BE2C (cell line): Measurements from ENCODE around the gene UBAC1.

Experiments used
- DNase-seq: peaks from one replicate; pipeline ENCODE4 v3.0.0-alpha.2; 2020
- H3K27me3 ChIP-seq: fragments of 250-450 bp; sonication (Bioruptor Pico); 2 replicates; pipeline ENCODE4 v1.5.1; 2020; ENCODE audit warnings: mild to moderate bottlenecking
- H3K36me3 ChIP-seq: fragments of 250-450 bp; sonication (Bioruptor Pico); 2 replicates; pipeline ENCODE4 v1.5.1; 2020; ENCODE audit warnings: mild to moderate bottlenecking
- H3K4me1 ChIP-seq: fragments of 250-450 bp; sonication (Bioruptor Pico); 2 replicates; pipeline ENCODE4 v1.5.1; 2020
- H3K4me3 ChIP-seq: 2 replicates; pipeline ENCODE4 v1.5.1; 2011; ENCODE audit warnings: low read depth, low read length
- H3K9me3 ChIP-seq: fragments of 250-450 bp; sonication (Bioruptor Pico); 2 replicates; pipeline ENCODE4 v1.5.1; 2020
- TF ChIP-seq, protein P1 (sequence below): IDR thresholded peaks from 2 replicates; pipeline ENCODE4 v1.5.1; 2012; ENCODE audit warnings: mild to moderate bottlenecking, low read depth, low read length

The UBAC1 gene

DNA sequence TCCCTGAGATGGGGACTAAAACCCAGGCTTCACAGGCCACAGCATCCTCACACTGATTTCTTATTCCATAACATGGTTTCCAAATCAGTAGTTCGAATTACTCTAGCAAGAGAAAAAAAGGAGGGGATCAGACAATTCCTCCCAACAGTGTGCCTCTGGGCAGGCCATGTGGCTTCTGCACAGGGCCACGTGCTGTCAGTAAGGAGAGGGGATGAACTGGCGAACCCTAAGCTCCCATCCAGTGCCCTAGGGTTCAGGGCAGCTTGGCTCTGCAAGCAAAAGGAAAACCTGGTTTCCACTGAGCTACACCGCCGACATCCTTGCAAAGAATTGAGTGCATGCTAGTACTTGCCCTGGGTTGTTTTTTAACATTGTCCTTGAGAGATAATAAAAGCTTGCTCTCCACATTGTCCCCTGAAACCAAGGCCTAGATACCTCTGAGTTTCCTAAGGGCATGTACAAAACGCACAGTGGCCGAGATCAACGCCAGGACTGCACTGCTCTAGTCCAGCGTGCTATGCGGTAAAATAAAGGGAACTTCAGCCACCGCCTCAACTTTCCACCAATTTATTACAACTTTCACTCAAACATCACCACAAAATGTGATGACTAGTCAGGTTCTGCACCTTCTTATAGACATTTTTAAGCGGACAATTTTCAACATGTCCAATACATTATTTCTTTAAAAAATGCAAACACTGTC, 58.4 kb downstream of the UBAC1 start:
- Histone ChIP-seq H3K9me3 (peaks cover 2% of the 10 kb centered on the region; the same call in 1 of the 2 replicates), H3K27me3 (no peaks in the 10 kb centered on the region), H3K4me3 (no peak overlapping the region), H3K4me1 (peaks cover 2% of the 10 kb centered on the region; the same call in 1 of the 2 replicates), H3K36me3 (peaks cover 9% of the 10 kb centered on the region; the same call in 1 of the 2 replicates)
- TF ChIP-seq, protein P1, sequence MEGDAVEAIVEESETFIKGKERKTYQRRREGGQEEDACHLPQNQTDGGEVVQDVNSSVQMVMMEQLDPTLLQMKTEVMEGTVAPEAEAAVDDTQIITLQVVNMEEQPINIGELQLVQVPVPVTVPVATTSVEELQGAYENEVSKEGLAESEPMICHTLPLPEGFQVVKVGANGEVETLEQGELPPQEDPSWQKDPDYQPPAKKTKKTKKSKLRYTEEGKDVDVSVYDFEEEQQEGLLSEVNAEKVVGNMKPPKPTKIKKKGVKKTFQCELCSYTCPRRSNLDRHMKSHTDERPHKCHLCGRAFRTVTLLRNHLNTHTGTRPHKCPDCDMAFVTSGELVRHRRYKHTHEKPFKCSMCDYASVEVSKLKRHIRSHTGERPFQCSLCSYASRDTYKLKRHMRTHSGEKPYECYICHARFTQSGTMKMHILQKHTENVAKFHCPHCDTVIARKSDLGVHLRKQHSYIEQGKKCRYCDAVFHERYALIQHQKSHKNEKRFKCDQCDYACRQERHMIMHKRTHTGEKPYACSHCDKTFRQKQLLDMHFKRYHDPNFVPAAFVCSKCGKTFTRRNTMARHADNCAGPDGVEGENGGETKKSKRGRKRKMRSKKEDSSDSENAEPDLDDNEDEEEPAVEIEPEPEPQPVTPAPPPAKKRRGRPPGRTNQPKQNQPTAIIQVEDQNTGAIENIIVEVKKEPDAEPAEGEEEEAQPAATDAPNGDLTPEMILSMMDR: no peak
- no peak for DNase-seq

DNA sequence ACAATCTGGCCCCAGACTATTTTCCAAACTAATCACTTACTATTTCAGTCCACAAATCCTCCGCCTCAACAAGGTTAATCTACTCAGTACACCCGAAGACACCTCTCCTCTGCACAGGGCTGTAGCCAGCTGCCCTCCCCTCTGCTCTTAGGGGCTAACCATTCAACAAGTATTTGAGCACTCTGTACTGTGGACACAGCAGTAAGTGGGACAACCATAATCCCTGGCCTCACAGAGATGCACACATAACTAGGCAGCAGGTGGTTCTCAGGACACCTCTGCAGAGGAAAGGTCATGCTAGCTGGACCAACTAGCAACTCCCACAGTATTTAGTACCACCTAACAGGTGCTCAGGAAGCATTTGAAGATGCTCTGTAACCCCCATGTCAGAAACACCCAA, 59.3 kb downstream of the UBAC1 start:
- Histone ChIP-seq H3K4me1 (peaks cover 2% of the 10 kb centered on the region; the same call in 1 of the 2 replicates), H3K27me3 (no peaks in the 10 kb centered on the region), H3K36me3 (peaks cover 9% of the 10 kb centered on the region), H3K9me3 (peaks cover 2% of the 10 kb centered on the region; the same call in 1 of the 2 replicates), H3K4me3 (no peak overlapping the region)
- DNase-seq: no peak
- TF ChIP-seq, protein P1: no peak

DNA sequence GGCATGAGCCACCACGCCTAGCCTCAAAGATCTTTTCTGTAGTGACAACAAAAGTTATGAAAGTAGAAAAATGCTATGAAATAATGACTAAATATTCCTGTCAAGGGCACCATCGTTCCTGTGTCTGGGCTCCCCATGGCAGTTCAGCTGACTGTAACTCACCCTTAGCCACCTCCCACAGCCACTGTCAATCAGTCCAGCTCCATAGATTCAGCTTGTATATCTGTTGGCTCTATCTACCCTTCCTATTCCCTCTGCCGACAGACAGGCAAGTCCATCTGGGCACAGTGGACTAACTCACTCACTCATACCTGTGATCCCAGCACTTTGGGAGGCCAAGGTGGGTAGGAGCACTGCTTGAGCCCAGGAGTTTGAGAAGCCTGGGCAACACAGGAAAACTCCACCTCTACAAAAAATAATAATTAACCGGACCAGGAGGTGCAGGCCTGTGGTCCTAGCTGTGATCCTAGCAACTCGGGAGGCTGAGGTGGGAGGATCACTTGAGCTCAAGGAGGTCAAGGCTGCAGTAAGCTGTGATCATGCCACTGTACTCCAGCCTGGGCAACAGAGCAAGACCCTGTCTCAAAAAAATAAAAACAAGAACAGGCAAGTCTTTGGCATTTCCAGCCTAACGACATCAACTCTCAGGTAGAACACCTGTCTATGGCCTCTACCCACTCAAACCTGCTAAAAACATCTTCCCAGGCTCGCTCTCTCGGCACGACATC, 60.0 kb downstream of the UBAC1 start:
- Histone ChIP-seq H3K36me3 (peaks cover 9% of the 10 kb centered on the region), H3K4me1 (peaks cover 2% of the 10 kb centered on the region; the same call in 1 of the 2 replicates)
- TF ChIP-seq, protein P1: no peak

DNA sequence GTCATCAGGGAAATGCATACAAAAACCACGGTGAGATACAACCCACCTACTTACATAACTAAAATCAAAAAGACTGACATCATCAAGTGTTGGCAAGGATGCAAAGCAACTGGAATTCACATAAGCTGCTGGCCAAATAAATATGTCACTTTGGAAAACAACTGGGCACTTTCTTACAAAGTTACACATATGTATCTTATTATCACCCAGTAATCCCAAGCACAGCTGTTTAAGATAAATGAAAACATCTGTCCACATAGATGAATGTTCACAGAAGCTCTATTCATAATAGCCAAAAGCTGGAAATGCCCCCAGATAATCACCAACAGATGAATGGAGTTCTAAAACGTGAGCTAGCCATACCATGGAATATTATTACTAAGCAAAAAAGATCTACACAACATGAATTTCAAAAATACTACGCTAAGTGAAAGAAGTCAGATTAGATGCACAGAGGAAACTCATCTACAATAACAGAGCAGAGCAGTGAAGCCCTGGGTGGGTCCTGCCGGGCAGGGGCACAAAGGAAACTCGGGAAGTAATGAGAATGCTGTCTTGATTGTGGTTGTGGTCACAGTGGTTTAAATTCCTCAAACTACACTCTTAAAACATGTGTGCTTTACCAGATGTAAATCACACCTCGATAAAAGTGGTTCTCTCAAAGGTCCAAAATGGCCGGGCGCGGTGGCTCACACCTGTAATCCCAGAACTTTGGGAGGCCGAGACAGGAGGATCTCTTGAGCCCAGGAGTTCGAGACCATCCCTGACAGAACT, 62.4 kb downstream of the UBAC1 start:
- DNase-seq: no peak
- TF ChIP-seq, protein P1: no peak
- Histone ChIP-seq H3K27me3 (no peaks in the 10 kb centered on the region), H3K36me3 (peaks cover 9% of the 10 kb centered on the region), H3K9me3 (peaks cover 5% of the 10 kb centered on the region; the same call in 1 of the 2 replicates), H3K4me1 (no peaks in the 10 kb centered on the region), H3K4me3 (no peak overlapping the region)

More for the DNA sequence above, 60.0 kb downstream of the UBAC1 start:
- no peaks in the 10 kb centered on the region for H3K27me3 ChIP-seq
- H3K9me3 ChIP-seq: peaks cover 2% of the 10 kb centered on the region; the same call in 1 of the 2 replicates
- no peak for DNase-seq
- H3K4me3 ChIP-seq: no peak overlapping the region

DNA sequence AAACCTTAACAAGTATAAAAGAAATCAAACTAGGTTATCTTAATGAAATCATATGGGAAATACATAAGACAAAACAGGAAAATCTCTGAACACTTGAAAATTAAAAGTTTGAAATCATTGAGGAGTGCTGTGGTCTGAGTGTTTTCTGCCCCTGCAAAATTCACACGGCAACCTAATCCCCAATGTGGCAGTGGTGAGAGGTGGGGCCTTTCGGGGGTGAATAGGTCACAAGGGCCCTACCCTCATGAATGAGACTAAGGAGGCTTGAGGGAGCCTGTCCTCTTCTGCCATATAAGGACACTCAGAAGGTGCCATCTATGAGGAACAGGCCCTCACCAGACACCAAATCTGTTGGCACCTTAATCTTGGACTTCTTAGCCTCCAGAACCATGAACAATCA, 64.5 kb downstream of the UBAC1 start:
- DNase-seq: no peak
- no peaks in the 10 kb centered on the region for H3K27me3 ChIP-seq
- H3K36me3 ChIP-seq: peaks cover 6% of the 10 kb centered on the region
- H3K9me3 ChIP-seq: peaks cover 5% of the 10 kb centered on the region; the same call in 1 of the 2 replicates
- H3K4me3 ChIP-seq: no peak overlapping the region
- no peaks in the 10 kb centered on the region; the same call in 1 of the 2 replicates for H3K4me1 ChIP-seq
- TF ChIP-seq, protein P1: no peak
